Activated CD4-positive, alpha-beta T cell treated with anti-CD3 and anti-CD28 coated beads, Interleukin-2, amount 50 U/mL, for 48 hours (primary cell): ENCODE measurements around the gene ABCF2.
A peak's percentile ranks its signal among the peaks of the same experiment; 100 is the strongest.

ENCODE experiments used
- DNase-seq, 2 experiments: peaks; one replicate each; pipeline ENCODE4 v3.0.0-alpha.2; 2020

ABCF2 gene

GRCh38 chr7:151172273-151173141 lies 54.5 kb downstream of the ABCF2 start:
- peak; percentile 77 to 80 for DNase-seq

GRCh38 chr7:151168787-151169162 lies 58.2 kb downstream of the ABCF2 start:
- no peak for DNase-seq

GRCh38 chr7:151168003-151168786 lies 58.8 kb downstream of the ABCF2 start:
- DNase-seq: peak; percentile 70 to 74

GRCh38 chr7:151167197-151167961 lies 59.6 kb downstream of the ABCF2 start, which contains the start of gene GBX1:
Gene GBX1, minus strand, starts transcription at chr7:151167694. Its CDS starts 146 bp downstream, at chr7:151167548.
- DNase-seq: peak; percentile 14 to 15

GRCh38 chr7:151166629-151167196 lies 60.3 kb downstream of the ABCF2 start:
- DNase-seq: peak in 1 of 2 experiments; percentile 10
